ENCODE data around the gene NKX1-1. TPM values are rescaled to one million over a fixed set of nuclear protein-coding genes. Genes with fewer than 3 reads are reported as not detected.

NKX1-1 gene
- total RNA-seq, result not detected
- polyA plus RNA-seq, result not detected

DNA sequence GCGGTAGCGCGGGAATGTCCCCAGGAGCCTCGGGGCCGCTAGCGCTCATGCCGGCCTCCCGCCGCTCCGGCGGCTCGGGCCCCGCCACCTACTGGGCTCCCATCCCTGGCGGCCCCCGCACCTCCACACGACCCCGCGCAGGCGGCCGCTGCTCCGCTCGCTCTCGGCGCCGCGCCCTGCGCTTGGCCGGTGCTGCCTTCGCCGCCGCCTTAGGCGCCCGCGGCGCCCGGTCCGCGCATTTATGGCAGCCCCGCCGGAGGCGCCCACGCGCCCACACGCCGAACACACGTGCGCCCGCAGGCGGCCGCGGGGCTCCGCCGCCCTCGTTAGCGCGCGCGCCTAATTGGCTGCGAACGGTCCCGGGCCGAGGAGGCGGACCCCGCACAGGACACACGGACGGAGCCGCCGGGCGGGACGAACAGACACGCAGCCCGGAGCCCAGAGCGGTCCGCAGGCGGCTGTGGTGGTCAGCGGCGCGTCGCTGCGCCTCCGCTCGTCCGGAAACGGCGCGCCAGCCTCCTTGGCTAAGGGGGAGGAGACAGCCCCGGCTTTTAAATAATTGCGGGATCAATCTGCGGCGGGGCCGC is at the start of gene NKX1-1:
NKX1-1 (minus strand) TSS at position 49 of the 587 bp plus-strand sequence; CDS start at position 49, 0 bp downstream.
- Histone ChIP-seq H3K27ac (ENCODE audit: low read depth) (no peak within 1 kb of the TSS), H3K36me3 (ENCODE audit: insufficient read depth) (no peaks in the 10 kb centered on the region), H3K4me3 (ENCODE audit: low read depth, low read length) (no peak within 1 kb of the TSS), H3K4me1 (ENCODE audit: insufficient read depth) (no peaks in the 10 kb centered on the region)
- DNase-seq (ENCODE audit: extremely low spot score), result no peak
- 3% methylated on average over 91 of the region's 91 CpGs for WGBS

DNA sequence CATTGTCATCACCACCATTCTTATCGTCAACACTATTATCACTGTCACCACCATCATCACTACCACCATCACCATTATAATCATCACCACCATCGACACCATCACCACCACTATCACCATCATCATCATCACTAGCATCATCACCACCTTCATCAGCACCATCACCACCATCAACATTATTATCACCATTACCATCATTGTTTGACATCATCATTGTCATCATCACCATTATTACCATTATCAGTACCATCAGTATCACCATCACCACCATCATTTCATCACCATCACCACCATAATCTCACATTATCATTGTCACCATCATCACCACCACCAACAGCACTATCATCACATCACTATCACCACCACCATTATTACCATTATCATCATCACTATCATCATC is 47.5 kb upstream of the NKX1-1 start:
- no peaks in the 10 kb centered on the region for H3K4me1 ChIP-seq (ENCODE audit: insufficient read depth)
- WGBS, result 89% methylated on average over 2 of the region's 2 CpGs
- DNase-seq (ENCODE audit: extremely low spot score), result no peak
- no peaks in the 10 kb centered on the region for H3K36me3 ChIP-seq (ENCODE audit: insufficient read depth)
- no peak overlapping the region for H3K27ac ChIP-seq (ENCODE audit: low read depth)
- H3K4me3 ChIP-seq (ENCODE audit: low read depth, low read length), result no peak overlapping the region

DNA sequence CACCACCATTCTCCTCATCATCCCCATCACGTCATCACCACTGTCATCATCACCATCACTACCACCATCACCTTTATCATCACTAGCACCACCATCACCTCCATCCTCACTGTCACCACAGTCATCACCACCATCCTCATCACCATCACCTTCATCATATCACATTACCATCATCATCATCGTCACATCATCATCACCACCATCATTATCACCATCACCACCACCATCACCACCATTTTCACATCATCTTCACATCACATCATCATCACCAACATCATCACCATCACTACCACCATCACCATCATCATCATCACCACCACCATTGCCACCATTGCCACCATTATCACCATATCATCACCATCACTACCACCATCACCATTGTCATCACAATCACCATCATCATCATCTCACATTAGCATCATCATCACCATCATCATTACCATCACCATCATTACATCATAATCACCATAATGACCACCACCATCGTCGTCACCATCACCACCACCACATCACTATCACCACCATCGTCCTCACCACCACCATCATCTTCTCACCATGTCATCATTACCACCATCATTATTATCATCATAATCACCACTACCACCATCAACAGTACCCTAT is 46.3 kb upstream of the NKX1-1 start:
- no peak for DNase-seq (ENCODE audit: extremely low spot score)
- H3K36me3 ChIP-seq (ENCODE audit: insufficient read depth), result no peaks in the 10 kb centered on the region
- WGBS, result 67% methylated on average over 5 of the region's 5 CpGs

DNA sequence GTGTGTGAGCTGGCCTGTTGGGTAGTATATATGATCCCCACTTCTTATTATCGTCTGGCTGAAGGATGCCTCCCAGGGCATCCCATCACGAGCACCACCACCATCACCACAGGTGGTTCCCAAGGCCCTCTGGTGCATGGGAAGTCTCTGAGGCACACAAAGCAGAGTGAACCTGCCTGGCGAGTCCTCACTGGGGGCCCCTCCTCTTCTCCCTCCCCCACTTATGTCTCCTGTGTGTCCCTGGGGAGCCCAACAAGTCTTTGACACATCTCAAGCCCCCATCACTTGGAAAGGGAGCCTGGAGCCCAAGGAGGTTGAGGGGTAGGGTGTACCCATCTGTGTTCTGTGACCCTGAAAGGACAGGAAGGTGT is 45.5 kb upstream of the NKX1-1 start:
- 63% methylated on average over 3 of the region's 3 CpGs for WGBS
- no peaks in the 10 kb centered on the region for H3K4me1 ChIP-seq (ENCODE audit: insufficient read depth)
- no peak for DNase-seq (ENCODE audit: extremely low spot score)

More for the DNA sequence above, 46.3 kb upstream of the NKX1-1 start:
- Histone ChIP-seq H3K27ac (ENCODE audit: low read depth) (no peak overlapping the region), H3K4me3 (ENCODE audit: low read depth, low read length) (no peak overlapping the region), H3K4me1 (ENCODE audit: insufficient read depth) (no peaks in the 10 kb centered on the region)

DNA sequence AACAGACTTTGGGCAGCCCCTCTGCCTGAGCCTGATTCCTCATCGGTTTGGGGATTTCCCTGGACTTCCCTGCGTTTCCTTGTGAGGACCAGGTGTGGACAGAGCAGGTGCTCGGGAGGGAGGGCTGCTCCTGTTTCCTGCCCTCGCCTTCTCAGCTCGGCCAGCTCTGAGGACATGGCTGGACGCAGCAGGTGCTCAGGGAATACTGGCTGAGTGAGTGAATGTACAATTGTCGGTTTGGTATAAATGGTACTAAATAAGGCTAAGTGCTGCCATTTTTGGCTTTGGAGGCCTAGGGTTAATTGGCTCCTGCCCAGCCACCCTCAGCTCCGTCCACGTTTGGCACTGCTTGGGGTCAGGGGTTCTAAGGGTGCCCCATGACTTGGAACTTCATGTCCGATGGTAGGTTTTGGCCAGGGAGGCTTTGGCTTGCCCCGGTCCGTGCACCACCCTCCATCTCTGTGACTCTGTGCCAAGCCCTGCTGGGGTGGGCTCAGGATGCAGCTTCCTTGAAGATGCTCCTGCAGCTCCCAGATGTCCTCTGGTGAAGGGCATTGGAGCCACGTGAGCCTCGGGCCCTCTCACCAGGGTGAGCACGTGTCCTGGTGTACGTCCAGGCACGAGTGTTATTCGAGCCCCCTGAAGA is 45.0 kb upstream of the NKX1-1 start:
- H3K27ac ChIP-seq (ENCODE audit: low read depth), result no peak overlapping the region
- no peaks in the 10 kb centered on the region for H3K4me1 ChIP-seq (ENCODE audit: insufficient read depth)
- 83% methylated on average over 18 of the region's 18 CpGs for WGBS
- no peaks in the 10 kb centered on the region for H3K36me3 ChIP-seq (ENCODE audit: insufficient read depth)
- DNase-seq (ENCODE audit: extremely low spot score), result no peak
- no peak overlapping the region for H3K4me3 ChIP-seq (ENCODE audit: low read depth, low read length)

More for the DNA sequence above, 45.5 kb upstream of the NKX1-1 start:
- Histone ChIP-seq H3K36me3 (ENCODE audit: insufficient read depth) (no peaks in the 10 kb centered on the region), H3K27ac (ENCODE audit: low read depth) (no peak overlapping the region), H3K4me3 (ENCODE audit: low read depth, low read length) (no peak overlapping the region)

DNA sequence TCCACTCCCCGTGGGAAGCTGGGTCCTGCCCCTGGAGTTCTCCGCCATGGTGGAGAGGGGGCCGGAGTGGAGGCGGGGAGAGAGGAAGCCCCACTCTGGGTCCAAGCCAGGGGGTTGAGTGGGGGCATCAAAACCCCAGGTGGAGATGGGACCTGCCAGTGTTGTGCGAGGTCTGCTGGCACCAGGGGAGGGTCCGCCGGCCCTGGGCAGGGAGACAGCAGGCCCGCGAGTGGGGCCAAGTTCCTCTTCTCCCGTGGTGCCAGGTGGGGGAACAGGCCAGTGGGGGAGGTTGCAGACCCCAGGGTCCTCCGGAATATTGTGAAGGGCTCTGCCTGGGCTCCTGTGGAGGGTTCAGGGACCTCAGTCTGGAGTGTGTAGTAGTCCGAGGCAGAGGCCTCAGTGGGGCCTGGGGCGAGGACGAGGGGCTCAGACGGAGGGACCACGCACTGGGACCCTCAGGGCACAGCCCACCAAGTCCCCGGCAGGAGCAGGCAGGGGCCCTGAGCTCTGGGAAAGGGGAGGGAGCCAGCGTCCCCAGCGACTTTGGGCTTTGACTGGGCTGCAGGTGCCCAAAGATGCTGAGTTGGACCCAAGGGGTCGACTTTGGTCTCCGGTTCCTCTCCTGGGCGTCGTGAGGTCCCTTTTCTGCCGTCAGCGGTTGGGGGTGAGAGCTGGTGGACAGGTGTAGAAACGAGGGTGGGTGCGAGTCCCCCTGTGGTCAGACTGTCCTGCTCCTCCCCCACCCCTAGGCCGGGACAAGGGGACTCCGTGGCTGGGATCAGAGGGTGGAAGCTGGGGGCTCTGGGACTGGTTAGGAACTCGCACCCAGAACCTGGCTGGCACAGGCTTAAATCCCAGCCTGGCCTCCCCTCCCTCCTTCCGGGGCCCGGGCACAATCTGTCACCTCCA is 43.8 kb upstream of the NKX1-1 start:
- Histone ChIP-seq H3K27ac (ENCODE audit: low read depth) (no peak overlapping the region), H3K4me3 (ENCODE audit: low read depth, low read length) (no peak overlapping the region), H3K4me1 (ENCODE audit: insufficient read depth) (no peaks in the 10 kb centered on the region), H3K36me3 (ENCODE audit: insufficient read depth) (no peaks in the 10 kb centered on the region)
- no peak for DNase-seq (ENCODE audit: extremely low spot score)
- 83% methylated on average over 32 of the region's 32 CpGs for WGBS

DNA sequence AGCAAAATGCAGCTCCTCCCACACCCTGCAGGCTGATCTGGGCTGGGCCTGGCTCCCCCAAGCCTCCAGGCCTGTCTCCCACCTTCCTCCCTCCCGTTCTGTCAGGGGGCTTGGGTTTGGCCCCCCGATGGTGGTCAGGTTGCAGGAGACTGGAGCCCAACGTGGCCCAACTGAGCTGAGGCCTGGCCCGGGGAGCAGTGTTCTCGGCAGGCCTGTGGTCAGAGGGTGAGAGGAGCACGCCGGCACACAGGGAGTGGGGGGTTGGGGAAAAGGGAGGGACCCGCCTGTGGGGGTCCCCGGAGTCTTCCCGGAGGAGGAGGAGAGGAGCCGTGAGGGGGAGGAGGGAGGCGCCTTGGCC is 43.2 kb upstream of the NKX1-1 start:
- WGBS, result 40% methylated on average over 12 of the region's 12 CpGs
- no peaks in the 10 kb centered on the region for H3K4me1 ChIP-seq (ENCODE audit: insufficient read depth)
- H3K36me3 ChIP-seq (ENCODE audit: insufficient read depth), result no peaks in the 10 kb centered on the region
- no peak overlapping the region for H3K4me3 ChIP-seq (ENCODE audit: low read depth, low read length)
- H3K27ac ChIP-seq (ENCODE audit: low read depth), result no peak overlapping the region
- DNase-seq (ENCODE audit: extremely low spot score), result no peak

DNA sequence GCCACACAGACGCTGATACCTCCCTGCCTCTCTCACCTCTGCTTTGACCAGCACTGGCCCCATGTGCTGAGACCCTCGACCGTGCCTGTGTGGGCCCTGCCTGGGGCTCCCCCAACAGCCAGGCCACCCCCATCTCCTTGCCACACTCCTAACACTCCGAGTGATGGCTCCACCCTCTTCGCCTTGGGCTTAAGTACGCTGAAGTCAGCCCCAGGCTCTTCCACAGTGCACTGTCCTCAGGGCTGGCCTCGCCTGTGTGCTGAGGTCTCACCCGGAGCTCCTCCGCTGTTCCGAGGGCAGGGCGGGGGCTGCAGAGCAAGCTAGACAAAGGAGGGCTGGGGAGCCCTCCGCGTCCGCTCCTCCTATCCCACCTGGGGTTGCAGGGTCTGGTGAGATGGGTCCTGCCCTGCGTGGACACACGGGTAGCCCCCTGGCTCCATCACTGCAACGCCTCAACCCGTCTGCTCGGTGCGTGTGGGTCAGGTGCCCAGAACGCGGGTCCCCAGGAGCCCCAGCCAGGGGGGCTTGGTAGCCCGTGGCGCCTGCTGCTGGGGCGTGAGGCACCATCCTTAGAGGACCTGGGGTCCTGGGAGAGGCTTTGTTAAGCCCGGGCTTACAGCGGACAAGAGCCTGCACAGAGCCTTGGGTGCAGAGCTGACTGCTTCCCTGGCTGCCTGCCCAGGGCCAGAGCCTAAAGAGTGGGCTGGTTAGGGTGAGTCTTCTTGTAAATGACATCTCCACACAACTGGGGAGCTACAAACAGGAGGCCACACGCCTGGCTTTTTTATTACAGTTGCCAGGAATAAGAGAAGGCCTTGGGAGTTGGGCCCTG is 42.6 kb upstream of the NKX1-1 start:
- 66% methylated on average over 28 of the region's 28 CpGs for WGBS
- DNase-seq (ENCODE audit: extremely low spot score), result no peak
- Histone ChIP-seq H3K4me3 (ENCODE audit: low read depth, low read length) (no peak overlapping the region), H3K36me3 (ENCODE audit: insufficient read depth) (no peaks in the 10 kb centered on the region), H3K4me1 (ENCODE audit: insufficient read depth) (no peaks in the 10 kb centered on the region), H3K27ac (ENCODE audit: low read depth) (no peak overlapping the region)

DNA sequence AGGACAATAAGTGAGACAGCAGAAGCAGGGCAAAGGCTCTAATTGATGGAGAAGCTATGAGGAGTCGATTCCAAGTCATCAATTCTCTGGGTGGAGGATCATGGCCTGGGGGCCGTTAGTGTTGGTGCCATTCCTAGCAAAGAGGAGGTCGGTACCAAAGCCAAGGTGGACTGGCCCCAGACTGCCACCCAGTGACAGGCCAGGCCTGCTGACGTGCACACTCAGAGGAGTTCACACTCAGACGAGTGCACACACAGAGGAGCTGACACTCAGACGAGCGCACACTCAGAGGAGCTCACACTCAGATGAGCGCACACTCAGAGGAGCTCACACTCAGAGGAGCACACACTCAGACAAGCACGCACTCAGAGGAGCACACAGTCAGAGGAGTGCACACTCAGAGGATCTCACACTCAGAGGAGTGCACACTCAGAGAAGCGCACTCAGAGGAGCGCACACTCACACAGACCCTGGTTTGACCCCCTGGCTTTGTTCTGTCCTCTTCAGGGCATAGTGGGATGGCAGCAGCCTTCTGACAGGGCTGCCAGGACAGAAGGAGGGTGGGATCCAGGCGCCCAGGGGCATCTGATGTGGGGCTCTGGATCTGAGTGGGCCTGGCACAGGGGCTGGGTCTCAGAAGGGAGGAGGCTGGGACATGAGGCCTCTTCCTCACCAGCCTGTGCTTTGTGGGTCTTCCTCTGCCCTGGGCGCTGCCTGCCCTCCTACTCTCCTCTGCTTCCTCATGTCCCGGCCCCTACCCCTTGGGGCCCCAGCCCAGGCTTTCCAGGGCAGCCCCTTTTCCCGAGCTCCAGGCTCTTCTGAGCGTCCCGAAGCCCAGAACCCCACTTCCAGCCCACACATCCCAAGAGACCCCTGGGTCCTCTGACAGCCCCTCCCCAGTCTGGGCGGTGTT is 41.7 kb upstream of the NKX1-1 start:
- H3K36me3 ChIP-seq (ENCODE audit: insufficient read depth), result no peaks in the 10 kb centered on the region
- H3K4me1 ChIP-seq (ENCODE audit: insufficient read depth), result no peaks in the 10 kb centered on the region
- WGBS, result 77% methylated on average over 18 of the region's 18 CpGs
- DNase-seq (ENCODE audit: extremely low spot score), result no peak
- H3K27ac ChIP-seq (ENCODE audit: low read depth), result no peak overlapping the region
- H3K4me3 ChIP-seq (ENCODE audit: low read depth, low read length), result no peak overlapping the region

DNA sequence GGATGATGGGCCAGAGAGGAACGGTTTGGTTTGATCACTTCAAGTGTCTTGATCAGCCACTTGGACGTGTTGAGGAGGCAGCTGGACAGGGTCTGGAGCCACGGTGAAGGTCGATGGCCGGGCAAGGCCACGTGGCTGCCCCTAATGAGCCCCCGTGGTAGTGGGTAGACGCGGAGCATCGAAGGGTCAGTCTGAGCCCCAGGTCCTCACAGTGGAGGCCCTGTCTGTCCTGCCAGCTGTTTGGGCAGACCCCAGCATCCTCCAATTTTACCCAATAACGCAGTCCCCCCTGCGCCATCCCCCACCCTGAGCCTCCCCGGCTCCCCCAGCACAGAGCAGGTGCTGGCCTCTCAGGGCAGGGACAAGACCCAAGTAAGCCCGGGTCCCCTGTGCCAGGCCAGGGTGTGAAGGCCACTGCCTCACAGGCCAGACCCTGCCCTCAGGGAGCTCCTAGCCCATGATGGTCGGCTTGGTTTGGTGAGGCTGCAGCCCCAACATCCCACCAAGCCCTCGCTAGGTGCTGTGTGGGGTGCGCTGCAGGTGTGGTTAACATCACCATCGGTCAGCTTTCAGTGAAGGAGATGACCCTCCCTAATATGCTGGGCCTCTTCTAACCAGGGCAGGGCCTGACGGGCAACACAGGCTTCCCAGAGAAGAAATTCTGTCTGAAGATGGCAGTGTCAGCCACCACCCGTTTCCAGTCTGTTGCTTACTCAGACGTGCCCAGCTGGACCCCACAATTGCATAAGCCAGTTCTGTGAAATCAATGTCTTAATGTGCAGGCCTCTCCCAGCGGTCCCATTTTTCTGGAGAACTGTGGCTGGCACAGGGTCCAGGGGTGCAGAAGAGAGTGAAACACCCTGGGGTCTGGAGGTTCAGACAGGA is 40.5 kb upstream of the NKX1-1 start:
- Histone ChIP-seq H3K4me1 (ENCODE audit: insufficient read depth) (no peaks in the 10 kb centered on the region), H3K36me3 (ENCODE audit: insufficient read depth) (no peaks in the 10 kb centered on the region), H3K27ac (ENCODE audit: low read depth) (no peak overlapping the region), H3K4me3 (ENCODE audit: low read depth, low read length) (no peak overlapping the region)
- WGBS, result 81% methylated on average over 22 of the region's 22 CpGs
- DNase-seq (ENCODE audit: extremely low spot score), result no peak

DNA sequence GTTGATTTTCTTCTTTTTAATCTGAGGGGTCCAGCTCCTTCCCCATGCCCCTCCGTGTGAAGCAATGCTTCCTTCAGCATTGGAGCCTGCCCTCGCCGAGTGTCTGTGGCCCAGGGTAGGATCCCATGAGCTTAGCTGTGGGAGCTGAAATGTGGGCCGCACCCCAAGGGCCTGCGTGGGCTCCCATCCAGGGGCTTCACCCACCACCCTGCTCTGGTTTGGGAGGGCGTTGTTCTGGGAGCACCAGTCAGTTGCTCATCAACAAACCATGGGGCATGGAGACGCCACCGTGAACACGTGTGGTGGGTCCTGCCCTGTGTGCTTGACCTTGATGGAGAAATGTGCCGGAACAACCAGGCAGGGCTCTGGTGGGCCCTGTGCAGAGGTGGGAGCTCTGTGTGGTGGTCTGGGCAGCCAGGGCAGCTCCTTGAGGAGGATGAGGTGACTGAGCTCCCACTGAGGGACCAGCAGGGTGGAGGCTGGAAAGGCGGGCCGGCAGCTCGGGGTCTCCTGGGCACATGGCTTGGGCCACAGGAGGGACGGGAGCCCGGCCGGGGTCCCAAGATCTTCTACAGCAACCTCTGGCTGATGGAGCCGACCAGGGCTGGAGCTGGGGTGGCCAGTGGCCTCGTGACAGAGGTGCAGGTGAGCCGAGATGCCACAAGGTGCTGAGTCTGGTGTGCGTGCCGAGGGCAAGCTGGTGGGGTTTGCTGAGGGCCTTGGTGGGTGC is 39.6 kb upstream of the NKX1-1 start:
- H3K27ac ChIP-seq (ENCODE audit: low read depth), result no peak overlapping the region
- no peaks in the 10 kb centered on the region for H3K4me1 ChIP-seq (ENCODE audit: insufficient read depth)
- no peaks in the 10 kb centered on the region for H3K36me3 ChIP-seq (ENCODE audit: insufficient read depth)
- 91% methylated on average over 21 of the region's 21 CpGs for WGBS
- no peak overlapping the region for H3K4me3 ChIP-seq (ENCODE audit: low read depth, low read length)
- no peak for DNase-seq (ENCODE audit: extremely low spot score)
